ENCODE results near the gene SCGB1C1. TPM values are rescaled to one million over a fixed set of nuclear protein-coding genes. Genes with fewer than 3 reads are reported as not detected.

SCGB1C1 gene
- total and polyA plus RNA-seq, 9 of the 15 experiments (the other 6 are each of a cell fraction or from before 2014, with no cell fraction given) = not detected

GRCh38 chr11:221539-221938 lies 28.7 kb downstream of the SCGB1C1 start (continued):
- TF ChIP-seq E2F1 (CRISPR knock-in tag; IDR thresholded peaks at IDR 0.05) (no peak), CHD4 (IDR thresholded peaks at IDR 0.05; ENCODE audit: insufficient read depth, insufficient replicate concordance, low read depth, low read length, poor library complexity, severe bottlenecking) (no peak), EWSR1 (IDR thresholded peaks at IDR 0.05; ENCODE audit: borderline replicate concordance, low read depth, partially characterized antibody) (no peak), XRCC4 (IDR thresholded peaks at IDR 0.05; ENCODE audit: extremely low read depth, insufficient read depth, insufficient read length) (no peak), ZSCAN29 (IDR thresholded peaks at IDR 0.05) (no peak), SREBF1 (IDR thresholded peaks at IDR 0.05; ENCODE audit: borderline replicate concordance, low read depth, low read length) (no peak), ZBTB1 (CRISPR knock-in tag; IDR thresholded peaks at IDR 0.05; ENCODE audit: borderline replicate concordance, low read depth) (no peak), NFIC (IDR thresholded peaks at IDR 0.05) (no peak), GTF2B (IDR thresholded peaks at IDR 0.05; ENCODE audit: extremely low read depth, insufficient read length) (no peak)

Data from K562 (cell line).